GM21825 (cell line): Measurements from ENCODE around the gene MIA3.

Experiments used
- ATAC-seq: cut with Tn5 transposase; IDR thresholded peaks from one replicate; pipeline ENCODE4 v1.9.1; 2021; ENCODE audit warnings: mild to moderate bottlenecking, moderate library complexity; ENCODE audit not compliant: unreplicated experiment

The MIA3 gene

GRCh38 chr1:222716393-222716792, 98.5 kb downstream of the MIA3 start:
- ATAC-seq, result no peak
